Skeletal muscle tissue (tissue), 4 donors: ENCODE results near the gene GRIN3A. TPM values are rescaled to one million over a fixed set of nuclear protein-coding genes. Genes with fewer than 3 reads are reported as not detected.
"Not testable (repeated sequence)": the region's sequence is repeated elsewhere in the genome, so short reads cannot be mapped to it uniquely, and the experiment has no call there.

ENCODE experiments used
- H3K27ac ChIP-seq: one replicate; pipeline ENCODE4 v1.7.0; 2013; ENCODE audit warnings: mild to moderate bottlenecking, low read depth, low read length, inconsistent platforms
- H3K27me3 ChIP-seq, 3 donors: one replicate each; pipeline ENCODE4 v1.7.0; 2013; ENCODE audit warnings: low read length in 3 of 3; ENCODE audit not compliant: control insufficient read depth in 3 of 3, insufficient read depth in 3 of 3
- H3K36me3 ChIP-seq, 3 donors: one replicate each; pipeline ENCODE4 v1.7.0; 2013; ENCODE audit warnings: low read length in 3 of 3; ENCODE audit not compliant: control insufficient read depth in 3 of 3, insufficient read depth in 3 of 3
- H3K4me1 ChIP-seq, 3 donors: one replicate each; pipeline ENCODE4 v1.7.0; 2013; ENCODE audit warnings: low read length in 3 of 3, mild to moderate bottlenecking in 3 of 3; ENCODE audit not compliant: control insufficient read depth in 3 of 3, insufficient read depth in 3 of 3
- H3K4me3 ChIP-seq, 3 donors: one replicate each; pipeline ENCODE4 v1.7.0; 2013; ENCODE audit warnings: low read length in 3 of 3
- H3K9ac ChIP-seq, 3 donors: one replicate each; pipeline ENCODE4 v1.7.0; 2013; ENCODE audit warnings: low read length in 3 of 3, mild to moderate bottlenecking in 3 of 3, moderate library complexity in 2 of 3, low read depth in 1 of 3
- H3K9me3 ChIP-seq, 3 donors: one replicate each; pipeline ENCODE4 v1.7.0; 2013; ENCODE audit warnings: low read length in 3 of 3; ENCODE audit not compliant: control insufficient read depth in 3 of 3
- total RNA-seq: library from RNA; depleted of rRNA; stranded (reverse); fragments of >200 nt; gene quantifications from one replicate; pipeline ENCODE4 v1.2.3, GENCODE V29; 2014
- donor health status: Osteomylitis.

Gene GRIN3A
- total RNA-seq, 1 donor from 2014 or later = 0.52 TPM

DNA sequence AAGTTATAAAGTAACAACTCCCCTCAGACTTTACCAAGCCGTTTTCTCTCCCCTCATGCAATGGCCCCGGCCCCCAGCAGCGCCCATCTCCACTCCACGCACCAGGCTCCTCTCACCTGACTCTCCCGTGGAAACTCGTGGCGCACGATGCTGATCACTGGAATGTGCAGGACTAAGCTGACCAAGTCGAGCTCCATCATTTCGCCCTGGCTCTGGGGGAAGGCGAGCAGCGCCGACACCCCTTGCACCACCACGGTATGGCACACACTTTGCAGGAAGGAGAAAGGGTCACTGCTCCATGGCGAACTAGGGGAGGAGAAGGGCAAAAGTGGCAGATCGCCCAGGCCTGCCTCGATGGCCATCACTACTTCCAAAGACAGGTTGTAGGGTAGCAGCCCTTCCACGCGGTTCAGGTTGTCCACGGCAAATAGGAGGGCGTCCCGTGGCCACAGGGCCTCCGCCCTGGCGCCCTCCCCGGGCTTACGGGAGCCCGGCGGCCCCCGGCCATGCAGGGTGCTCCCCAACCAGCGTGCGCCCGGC, 1.2 kb downstream of the GRIN3A start:
- Histone ChIP-seq H3K4me3 (peak overlapping the region in 1 of 3 donors; percentile 58), H3K9ac (no peak overlapping the region), H3K27me3 (peaks cover 38 to 48% (median 44%) of the 10 kb centered on the region in 3 donors), H3K36me3 (no peaks in the 10 kb centered on the region), H3K4me1 (peaks cover 10 to 17% (median 12%) of the 10 kb centered on the region in 3 donors), H3K9me3 (no peaks in the 10 kb centered on the region), H3K27ac (no peak overlapping the region)

DNA sequence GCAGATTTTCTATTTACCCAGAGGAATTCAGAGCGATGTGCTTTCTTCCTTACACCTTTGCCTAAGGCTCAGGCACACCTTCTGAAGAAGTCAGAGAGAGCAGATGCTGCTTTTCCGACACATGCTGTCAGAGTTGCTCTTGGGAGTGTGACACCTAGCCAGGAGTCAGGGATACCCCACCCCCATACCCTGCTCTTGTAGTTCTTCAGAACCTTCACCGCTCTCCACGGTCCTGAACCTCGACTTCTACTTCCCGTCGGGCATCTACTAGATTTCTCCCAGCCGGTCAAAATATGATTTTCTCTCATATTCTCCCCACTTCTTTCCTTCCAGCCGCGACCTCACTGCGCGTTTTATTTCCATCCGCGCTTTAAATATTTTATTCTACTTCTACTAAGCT, 1.7 kb downstream of the GRIN3A start:
- Histone ChIP-seq H3K4me3 (no peak overlapping the region), H3K4me1 (peaks cover 10 to 17% (median 12%) of the 10 kb centered on the region in 3 donors), H3K36me3 (no peaks in the 10 kb centered on the region), H3K27me3 (peaks cover 38 to 48% (median 44%) of the 10 kb centered on the region in 3 donors), H3K9me3 (no peaks in the 10 kb centered on the region), H3K9ac (no peak overlapping the region), H3K27ac (no peak overlapping the region)

DNA sequence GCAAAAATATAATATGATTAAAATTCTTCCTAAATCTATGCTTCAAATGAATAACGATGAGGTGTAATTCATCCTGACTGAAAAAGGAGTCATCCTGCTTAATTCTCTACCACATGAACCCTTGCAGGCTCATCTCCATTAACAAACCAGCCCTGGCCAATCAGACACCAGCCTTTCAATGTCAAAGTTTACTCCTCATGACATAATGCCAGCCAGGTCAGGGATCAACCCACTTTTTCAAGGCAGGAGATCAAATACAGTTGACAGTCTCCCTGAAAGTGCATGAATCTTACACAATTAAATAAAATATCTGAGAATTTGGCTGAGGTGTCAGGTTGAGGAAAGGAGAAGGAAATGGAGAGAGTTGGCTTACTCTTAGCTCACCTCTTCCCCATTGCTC, 7.0 kb downstream of the GRIN3A start:
- no peaks in the 10 kb centered on the region for H3K36me3 ChIP-seq
- no peaks in the 10 kb centered on the region for H3K9me3 ChIP-seq
- H3K27ac ChIP-seq = no peak overlapping the region
- no peaks in the 10 kb centered on the region for H3K4me1 ChIP-seq
- H3K9ac ChIP-seq = no peak overlapping the region
- H3K27me3 ChIP-seq = peaks cover 9 to 13% (median 11%) of the 10 kb centered on the region in 3 donors
- H3K4me3 ChIP-seq = no peak overlapping the region

DNA sequence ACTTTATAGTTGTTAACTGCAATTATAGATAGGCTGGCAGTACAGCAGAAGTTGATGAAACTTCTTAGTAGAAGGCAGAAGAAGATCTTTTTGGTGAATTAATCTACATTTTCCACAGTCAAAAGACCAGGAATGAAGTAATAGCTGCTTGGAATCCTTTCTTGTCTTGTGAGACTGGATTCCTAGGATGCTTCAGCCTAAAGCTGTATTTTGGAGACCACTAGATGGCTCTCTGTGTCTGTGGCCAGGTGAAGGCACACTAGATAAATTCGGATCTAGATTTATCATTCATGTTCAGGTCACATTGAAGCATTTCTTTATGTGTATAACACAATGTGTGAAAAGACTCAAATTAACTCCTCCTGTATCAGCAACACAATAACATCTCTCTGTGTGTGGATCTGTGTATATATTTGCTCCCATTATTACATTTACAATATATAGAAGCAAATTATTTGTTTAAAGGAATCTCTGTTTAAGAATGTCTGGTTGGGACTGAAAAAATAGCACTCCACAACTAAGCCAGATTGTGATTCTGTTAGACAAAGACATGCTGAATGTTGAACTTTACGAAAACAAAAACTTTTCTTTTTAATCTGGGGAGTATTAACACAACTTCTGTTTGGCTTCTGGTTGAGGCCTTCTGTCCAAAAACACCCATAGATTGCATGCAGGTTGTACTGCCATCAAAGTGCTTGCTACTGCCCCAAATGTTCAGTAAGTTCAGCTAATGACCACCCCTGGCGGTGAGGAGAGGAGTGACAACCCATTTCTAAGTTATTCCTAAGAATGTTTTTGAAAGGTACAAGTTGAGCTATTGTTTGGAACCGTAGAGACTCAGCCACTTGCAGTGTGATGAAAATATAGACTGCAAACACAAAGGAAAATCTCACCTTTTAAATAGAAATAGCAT, 10.6 kb downstream of the GRIN3A start:
- H3K4me3 ChIP-seq = no peak overlapping the region
- H3K4me1 ChIP-seq = no peaks in the 10 kb centered on the region
- no peak overlapping the region for H3K27ac ChIP-seq
- H3K27me3 ChIP-seq = peaks cover 0 to 2% (median 0%) of the 10 kb centered on the region in 3 donors
- no peak overlapping the region for H3K9ac ChIP-seq
- no peaks in the 10 kb centered on the region for H3K36me3 ChIP-seq
- H3K9me3 ChIP-seq = no peaks in the 10 kb centered on the region

DNA sequence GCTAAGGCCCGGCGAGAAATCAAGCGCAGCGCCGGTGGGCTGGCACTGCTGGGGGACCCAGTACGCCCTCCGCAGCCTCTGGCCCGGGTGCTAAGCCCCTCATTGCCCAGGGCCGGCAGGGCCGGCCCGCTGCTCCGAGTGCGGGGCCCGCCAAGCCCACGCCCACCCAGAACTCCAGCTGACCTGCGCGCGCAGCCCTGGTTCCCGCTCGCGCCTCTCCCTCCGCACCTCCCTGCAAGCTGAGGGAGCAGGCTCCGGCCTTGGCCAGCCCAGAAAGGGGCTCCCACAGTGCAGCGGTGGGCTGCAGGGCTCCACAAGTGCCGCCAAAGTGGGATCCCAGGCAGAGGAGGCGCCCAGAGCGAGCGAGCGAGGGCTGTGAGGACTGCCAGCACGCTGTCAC, 14.2 kb downstream of the GRIN3A start:
- H3K9me3 ChIP-seq, H3K36me3 ChIP-seq, H3K9ac ChIP-seq, H3K4me3 ChIP-seq, H3K27me3 ChIP-seq, H3K4me1 ChIP-seq, H3K27ac ChIP-seq: not testable (repeated sequence)

DNA sequence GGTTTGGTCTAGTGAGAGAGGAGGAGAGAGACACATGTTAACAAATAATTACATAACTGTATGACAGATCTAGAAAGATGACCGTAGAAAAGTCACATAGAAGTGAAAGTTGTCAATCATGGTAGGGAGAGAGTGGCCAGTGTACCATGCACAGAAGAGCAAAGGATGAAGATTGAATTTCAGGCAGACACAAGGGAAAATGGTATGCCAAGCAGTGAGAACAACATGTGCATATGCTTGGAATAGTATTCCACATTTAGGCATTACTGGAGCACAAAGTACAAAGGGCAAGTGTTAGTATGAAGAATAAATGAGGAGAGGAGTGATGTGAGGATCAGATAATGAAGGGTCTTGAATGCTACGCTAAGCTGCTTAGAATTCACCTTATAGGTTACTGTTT, 20.3 kb downstream of the GRIN3A start:
- no peak overlapping the region for H3K27ac ChIP-seq

DNA sequence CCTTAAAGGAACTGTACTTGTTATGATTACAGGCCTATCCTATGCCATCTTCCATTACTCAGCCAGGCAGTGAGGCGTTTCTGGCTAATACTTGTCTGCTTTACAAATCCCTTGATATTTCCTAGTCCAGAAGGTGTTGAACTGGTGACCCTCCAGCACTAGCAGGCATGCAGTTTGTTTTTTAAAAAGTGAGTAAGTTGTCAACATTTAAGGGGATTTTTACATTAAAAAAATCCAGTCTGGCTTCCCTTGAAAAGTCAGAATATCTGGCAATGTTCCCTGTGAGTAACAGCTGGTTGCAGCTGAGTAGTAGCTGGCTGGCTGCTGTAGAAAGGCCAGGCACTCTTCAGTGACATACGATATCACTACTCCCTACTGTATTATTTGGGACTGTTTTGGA, 21.8 kb downstream of the GRIN3A start:
- H3K27ac ChIP-seq = no peak overlapping the region
- no peak overlapping the region for H3K9ac ChIP-seq
- peaks cover 0 to 8% (median 4%) of the 10 kb centered on the region in 3 donors for H3K4me1 ChIP-seq
- H3K9me3 ChIP-seq = no peaks in the 10 kb centered on the region
- H3K36me3 ChIP-seq = no peaks in the 10 kb centered on the region
- H3K27me3 ChIP-seq = no peaks in the 10 kb centered on the region
- H3K4me3 ChIP-seq = no peak overlapping the region

More for the DNA sequence above, 20.3 kb downstream of the GRIN3A start:
- no peak overlapping the region for H3K9ac ChIP-seq
- H3K9me3 ChIP-seq = no peaks in the 10 kb centered on the region
- H3K4me3 ChIP-seq = no peak overlapping the region
- peaks cover 0 to 8% (median 4%) of the 10 kb centered on the region in 3 donors for H3K4me1 ChIP-seq
- H3K36me3 ChIP-seq = no peaks in the 10 kb centered on the region
- H3K27me3 ChIP-seq = no peaks in the 10 kb centered on the region

GRCh38 chr9:101711330-101711941, 27.0 kb downstream of the GRIN3A start:
- Histone ChIP-seq H3K4me1 (peaks cover 0 to under 1% (median 0%) of the 10 kb centered on the region in 3 donors), H3K4me3 (no peak overlapping the region), H3K36me3 (no peaks in the 10 kb centered on the region), H3K27me3 (no peaks in the 10 kb centered on the region), H3K27ac (no peak overlapping the region), H3K9me3 (no peaks in the 10 kb centered on the region), H3K9ac (no peak overlapping the region)

- no peak overlapping the region for H3K27ac ChIP-seq
- no peaks in the 10 kb centered on the region for H3K27me3 ChIP-seq
- H3K4me3 ChIP-seq = no peak overlapping the region
- H3K9me3 ChIP-seq = no peaks in the 10 kb centered on the region
- peaks cover 0 to 3% (median 0%) of the 10 kb centered on the region in 3 donors for H3K4me1 ChIP-seq
- H3K9ac ChIP-seq = no peak overlapping the region
- no peaks in the 10 kb centered on the region for H3K36me3 ChIP-seq
Measured at GRCh38 chr9:101708855-101709254, 29.6 kb downstream of the GRIN3A start.

GRCh38 chr9:101707721-101708120, 30.7 kb downstream of the GRIN3A start:
- H3K27ac ChIP-seq = no peak overlapping the region

More at GRCh38 chr9:101707721-101708120, 30.7 kb downstream of the GRIN3A start:
- Histone ChIP-seq H3K9me3 (no peaks in the 10 kb centered on the region), H3K4me3 (no peak overlapping the region), H3K9ac (no peak overlapping the region), H3K4me1 (peaks cover 0 to 3% (median 0%) of the 10 kb centered on the region in 3 donors), H3K27me3 (no peaks in the 10 kb centered on the region), H3K36me3 (no peaks in the 10 kb centered on the region)
